Measurements from ENCODE around the gene PIF1. TPM values are rescaled to one million over a fixed set of nuclear protein-coding genes. Genes with fewer than 3 reads are reported as not detected.
"Not testable (repeated sequence)": the region's sequence is repeated elsewhere in the genome, so short reads cannot be mapped to it uniquely, and the experiment has no call there.

PIF1 gene
- total RNA-seq, 1 donor, result 0.27 TPM

DNA sequence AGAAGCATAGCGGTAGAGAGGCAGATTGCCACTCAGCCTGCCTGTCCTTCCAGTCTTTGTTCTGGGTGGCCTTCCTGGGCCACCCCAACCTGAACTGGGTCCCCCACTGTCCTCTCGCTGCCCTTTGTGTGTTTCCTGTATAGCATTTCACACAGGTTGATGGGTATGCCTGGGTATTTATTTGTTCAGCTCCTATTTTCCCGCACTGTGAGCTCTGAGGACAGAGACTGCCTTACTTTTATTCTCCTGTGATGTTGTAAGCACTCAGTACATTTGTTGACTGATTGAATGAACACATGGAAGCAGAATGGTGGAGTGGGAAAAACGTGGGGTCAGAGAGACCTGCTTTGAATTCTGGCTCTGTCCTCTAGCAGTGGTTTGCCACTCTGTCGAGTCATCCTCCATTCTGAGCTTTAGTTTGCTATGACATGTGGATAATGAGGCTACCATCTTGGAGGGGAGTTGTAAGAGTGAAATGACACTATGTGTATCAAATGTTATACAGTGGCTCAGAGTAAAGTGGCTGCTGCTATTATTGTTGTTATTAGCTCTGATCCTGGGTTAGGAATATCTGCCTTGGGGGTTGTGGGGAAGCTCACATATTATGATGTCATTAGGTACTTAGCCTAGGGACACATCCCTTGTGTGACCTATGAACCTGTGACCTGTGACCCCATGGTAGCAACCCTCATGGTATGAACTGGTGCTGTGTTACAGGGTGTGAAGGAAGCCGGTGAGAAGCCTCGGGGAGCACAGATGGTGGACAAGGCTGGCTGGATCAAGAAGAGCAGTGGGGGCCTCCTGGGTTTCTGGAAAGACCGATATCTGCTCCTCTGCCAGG is 22.6 kb upstream of the PIF1 start:
- DNase-seq (ENCODE audit: low read depth in 2 of 3, low spot score in 2 of 3), result no peak

- DNase-seq (ENCODE audit: low read depth in 2 of 3, low spot score in 2 of 3), result no peak
These were observed 22.0 kb upstream of the PIF1 start for GRCh38 chr15:64847448-64847847.

DNA sequence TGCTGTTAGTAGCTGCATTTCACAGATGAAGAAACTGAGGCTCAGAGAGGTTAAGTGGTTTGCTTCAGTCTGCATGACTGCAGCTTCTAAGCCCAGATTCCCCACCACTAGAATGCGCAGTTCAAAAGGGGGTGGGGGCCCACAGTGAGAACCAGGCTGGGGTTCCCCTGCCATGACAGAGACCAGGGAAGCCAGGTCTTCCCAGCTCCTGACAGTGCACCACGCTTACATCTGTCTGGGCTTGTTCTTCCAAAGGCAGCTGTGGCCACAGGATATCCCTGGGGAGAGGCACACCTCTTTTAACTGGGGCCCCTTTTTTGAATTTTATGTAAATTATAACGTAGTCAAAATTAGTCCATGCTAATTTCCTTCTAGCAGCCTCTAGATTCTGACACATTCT is 21.6 kb upstream of the PIF1 start:
- DNase-seq (ENCODE audit: low read depth in 2 of 3, low spot score in 2 of 3), result no peak

DNA sequence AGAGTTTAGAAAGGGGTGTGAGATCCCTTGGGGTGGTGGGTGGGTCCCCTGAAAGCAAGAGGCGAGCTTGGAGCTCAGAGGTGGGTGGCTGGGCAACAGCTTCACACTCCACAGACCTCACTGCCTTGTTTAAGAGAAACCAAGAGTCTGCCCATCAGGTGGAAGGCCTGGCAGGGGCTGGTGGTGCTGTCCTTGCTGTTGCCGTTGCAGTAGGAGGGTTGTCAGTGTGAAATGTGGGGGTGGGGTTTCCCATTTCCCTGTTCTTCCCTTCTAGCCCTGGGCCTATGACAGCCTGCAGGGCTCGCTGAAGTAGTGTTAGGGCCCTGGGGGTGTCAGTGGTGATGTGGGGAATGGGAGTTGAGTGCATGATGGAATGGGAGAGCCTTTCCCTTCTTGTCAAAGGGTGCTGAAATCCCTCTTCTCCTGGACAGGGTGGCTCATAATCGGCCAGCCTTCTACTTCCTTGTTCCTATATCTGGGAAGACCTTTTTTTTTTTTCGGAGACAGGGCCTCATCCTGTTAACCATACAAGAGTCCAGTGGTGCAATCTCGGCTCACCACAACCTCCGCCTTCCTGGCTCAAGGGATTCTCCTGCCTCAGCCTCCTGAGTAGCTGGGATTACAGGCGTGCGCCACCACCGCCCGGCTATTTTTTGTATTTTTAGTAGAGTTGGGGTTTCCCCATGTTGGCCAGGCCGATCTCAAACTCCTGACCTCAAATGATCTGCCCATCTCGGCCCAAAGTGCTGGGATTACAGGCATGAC is 20.6 kb upstream of the PIF1 start:
- no peak for DNase-seq (ENCODE audit: low read depth in 2 of 3, low spot score in 2 of 3)

DNA sequence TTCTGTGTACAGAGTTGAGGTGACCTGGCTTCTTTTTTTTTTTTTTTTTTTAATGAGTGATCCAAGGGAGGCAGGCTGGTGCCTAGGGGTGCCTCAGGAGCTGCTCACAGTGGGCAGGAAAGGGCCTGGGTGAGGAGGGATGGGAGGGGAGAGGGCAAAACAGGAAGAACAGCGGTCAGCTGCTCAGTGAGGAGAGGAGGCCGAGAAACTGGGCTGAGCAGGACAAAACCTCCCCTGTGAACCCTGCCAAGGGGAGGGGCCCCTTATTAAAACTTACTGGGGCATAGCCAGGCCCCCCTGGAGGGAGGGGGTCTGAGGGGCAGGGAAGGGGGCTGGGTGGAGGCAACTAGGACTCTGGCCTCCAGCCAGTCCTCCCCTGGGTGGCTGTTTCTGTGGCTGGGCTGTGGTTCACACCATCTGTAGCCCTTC is 19.8 kb upstream of the PIF1 start:
- DNase-seq (ENCODE audit: low read depth in 2 of 3, low spot score in 2 of 3), result no peak

DNA sequence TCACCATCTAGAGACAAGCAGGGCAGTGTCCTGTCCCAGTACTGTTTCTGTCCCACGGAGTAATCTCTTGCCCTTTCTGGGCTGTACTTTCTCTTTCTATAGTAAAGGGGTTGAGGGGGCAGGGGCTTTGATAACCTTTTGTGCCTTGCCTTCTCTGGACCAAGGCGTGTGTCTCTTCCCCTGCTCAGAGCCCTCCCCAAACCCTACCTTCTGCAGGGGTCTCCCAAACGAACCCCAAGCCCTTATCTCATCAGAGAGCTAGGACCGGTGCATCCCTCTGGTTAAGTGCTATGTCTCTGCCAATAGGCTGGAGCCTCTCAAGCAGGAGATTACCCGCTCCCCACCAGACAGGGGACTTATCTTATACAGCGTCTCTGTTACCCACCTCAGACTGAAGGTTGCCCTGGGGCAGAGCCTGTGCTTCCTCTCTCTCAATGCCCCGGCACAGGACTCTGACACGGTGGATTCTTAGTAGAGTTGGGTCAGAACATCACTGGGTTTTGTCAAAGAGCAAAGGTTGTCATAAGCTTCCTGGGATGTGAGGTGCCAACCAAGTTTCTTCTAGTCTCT is 19.2 kb upstream of the PIF1 start:
- peak in 1 of 3 donors; percentile 42 for DNase-seq (ENCODE audit: low read depth in 2 of 3, low spot score in 2 of 3)

GRCh38 chr15:64843991-64844390 is 18.5 kb upstream of the PIF1 start:
- no peak for DNase-seq (ENCODE audit: low read depth in 2 of 3, low spot score in 2 of 3)

DNA sequence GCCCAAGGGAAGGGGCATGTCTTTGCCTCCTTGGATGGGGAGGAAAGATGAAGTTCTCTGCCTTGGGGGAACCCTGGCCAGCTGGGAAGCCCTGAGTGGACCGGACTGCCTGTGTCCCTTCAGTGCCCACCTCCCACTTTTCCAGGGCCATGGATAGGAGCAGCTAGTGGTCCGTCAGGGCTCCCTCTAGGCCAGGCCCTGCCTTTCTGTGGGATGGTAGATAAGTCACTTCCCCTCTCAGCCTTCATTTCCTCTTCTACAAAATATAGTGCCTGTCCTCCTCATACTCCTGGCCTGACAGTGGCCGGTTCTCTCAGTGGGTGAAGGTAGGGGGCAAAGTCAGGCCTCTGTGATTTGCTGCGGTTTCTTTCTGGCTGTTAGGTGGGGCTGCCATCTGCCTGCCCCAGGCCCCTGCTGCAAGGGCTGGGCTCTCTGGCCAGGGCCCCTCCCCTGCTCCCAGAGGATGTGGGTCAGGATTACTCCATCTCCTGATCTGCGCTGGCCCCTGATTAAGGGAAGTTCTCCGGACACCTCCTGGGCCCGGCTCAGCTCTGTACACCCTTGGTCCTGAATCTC is 17.6 kb upstream of the PIF1 start:
- peak in 1 of 3 donors; percentile 43 for DNase-seq (ENCODE audit: low read depth in 2 of 3, low spot score in 2 of 3)

DNA sequence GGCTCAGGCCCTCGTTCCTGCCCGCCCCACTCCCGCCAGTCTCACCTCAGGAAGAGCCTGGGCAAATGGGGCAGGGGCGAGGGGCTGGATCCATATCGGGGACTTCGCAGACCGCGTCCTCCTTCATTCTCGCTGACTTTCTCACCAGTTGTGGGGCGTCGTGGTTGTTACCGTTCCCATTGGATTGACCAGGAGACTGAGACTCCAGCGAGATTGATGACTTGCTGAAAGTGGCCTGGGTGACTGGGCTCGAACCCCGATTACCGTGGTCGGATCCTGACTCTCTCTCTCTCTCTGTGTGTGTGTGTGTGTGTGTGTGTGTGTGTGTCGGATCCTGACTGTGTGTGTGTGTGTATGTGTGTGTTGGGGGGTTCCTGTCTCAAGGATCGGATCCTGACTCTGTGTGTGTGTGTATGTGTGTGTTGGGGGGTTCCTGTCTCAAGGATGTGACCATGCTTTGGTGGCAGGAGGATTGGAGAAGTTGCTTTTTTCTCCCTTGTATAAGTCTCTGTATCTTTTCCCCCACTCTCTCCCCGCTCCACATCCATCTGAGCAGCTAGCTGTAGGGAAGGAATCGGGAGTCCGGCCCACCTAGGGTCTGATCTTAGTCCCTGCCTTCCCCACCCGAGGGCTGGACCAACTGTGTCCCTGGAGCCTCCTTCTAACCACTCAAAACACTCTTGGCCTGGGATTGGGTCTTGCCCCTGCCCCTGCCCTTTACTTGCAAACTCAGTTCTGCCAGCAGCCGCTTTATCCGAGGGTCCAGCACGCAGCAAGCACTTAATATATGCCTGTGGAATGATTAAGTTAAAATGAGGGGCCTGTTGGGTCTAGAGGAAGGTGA is 16.9 kb upstream of the PIF1 start:
- DNase-seq (ENCODE audit: low read depth in 2 of 3, low spot score in 2 of 3), result peak in 1 of 3 donors; percentile 25

DNA sequence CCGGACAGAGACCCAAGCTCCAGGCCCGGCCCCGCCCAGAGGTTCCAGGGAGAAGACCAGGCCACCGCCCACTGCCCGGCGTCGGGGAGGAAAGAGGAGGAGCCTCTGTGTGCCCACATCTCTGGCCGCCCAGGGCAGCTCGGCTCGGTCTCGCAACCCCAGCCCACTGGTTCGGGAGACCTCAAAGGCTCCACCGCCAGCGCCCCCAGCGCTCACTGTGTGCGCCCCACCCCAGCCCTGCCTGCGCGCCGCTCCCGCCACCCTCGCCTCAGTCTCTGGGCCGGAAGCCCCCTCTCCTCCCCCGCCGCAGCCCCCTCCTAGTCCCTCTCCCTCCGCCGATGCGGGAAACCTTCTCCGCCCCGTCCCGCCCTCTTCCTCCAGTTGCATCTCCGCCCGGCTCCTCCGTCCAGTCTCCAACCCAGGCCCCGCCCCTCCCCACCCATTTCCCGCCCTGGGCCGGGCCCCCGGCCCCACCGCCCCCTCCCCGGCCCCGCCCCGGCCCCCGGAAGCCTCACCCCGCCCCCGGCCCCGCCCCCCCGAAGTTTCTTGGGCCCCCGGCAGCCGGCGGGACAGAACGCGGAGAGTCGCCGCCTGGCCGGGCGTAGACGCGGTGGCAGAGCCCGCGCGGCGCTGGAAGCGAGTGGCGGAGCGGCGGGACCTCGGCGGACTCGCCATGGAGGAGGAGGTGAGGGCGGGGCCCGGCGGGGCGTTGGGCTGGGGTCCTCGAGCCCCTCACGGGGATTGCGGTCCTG is 16.1 kb upstream of the PIF1 start, which contains the start of gene PLEKHO2:
Gene PLEKHO2, plus strand, starts transcription at position 572 of the 752 bp plus-strand sequence. Its CDS starts 102 bp downstream, at position 674.
- DNase-seq (ENCODE audit: low read depth in 2 of 3, low spot score in 2 of 3), result peak; percentile 66 to 98 (median 98)

DNA sequence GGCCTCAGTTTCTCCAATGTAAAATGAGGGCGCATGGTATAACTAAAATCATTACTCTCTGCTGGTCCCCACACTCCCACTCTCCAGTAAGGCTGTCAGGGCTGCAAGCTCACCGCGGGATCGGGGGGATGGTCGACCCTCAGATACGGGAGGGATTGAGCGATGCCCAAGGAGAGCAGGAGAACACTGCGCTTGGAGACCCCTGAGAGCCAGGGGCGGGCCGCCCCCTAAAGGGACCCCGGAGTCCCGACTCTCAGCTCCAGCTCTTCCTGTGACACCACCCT is 15.6 kb upstream of the PIF1 start:
- no peak for DNase-seq (ENCODE audit: low read depth in 2 of 3, low spot score in 2 of 3)

DNA sequence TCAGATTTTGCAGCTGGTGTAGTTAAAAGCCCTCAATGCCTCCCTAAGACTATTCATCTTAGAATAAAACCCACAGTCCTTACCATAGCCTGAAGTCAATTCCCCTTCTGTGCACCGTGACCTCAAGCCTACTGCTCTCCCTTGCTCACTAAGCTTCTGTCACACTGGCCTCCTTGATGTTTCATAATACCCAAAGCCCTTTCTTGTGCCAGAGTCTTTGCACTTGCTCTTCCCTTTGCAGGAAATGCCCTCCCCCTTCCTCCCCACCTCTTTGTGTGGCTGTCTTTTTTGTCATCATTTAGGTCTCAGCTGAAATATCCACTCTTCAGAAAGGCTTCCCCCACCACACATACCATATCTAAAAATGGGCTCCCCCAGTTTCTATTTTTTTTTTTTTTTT is 12.1 kb upstream of the PIF1 start:
- peak in 1 of 3 donors; percentile 64 for DNase-seq (ENCODE audit: low read depth in 2 of 3, low spot score in 2 of 3)

GRCh38 chr15:64836023-64836536 is 10.6 kb upstream of the PIF1 start:
- DNase-seq (ENCODE audit: low read depth in 2 of 3, low spot score in 2 of 3), result no peak

DNA sequence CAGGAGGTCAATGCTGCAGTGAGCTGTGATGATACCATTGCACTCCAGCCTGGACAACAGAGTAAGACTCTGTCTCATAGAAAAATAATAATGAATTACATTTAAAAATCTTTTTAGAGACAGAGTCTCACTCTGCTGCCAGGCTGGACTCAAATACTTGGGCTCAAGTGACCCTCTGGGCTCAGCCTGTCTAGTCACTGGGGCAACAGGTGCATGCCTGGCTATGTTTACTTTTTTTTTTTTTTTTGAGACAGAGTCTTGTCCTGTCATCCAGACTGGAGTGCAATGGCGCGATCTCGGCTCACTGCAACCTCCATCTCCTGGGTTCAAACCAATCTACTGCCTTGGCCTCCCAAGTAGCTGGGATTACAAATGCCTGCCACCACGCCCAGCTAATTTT is 8.2 kb upstream of the PIF1 start:
- no peak for DNase-seq (ENCODE audit: low read depth in 2 of 3, low spot score in 2 of 3)

GRCh38 chr15:64828985-64829384 is 3.5 kb upstream of the PIF1 start:
- DNase-seq (ENCODE audit: low read depth in 2 of 3, low spot score in 2 of 3), result no peak

- peak in 1 of 3 donors; percentile 16 for DNase-seq (ENCODE audit: low read depth in 2 of 3, low spot score in 2 of 3)
These were observed 467 bp downstream of the PIF1 start for GRCh38 chr15:64824929-64825430.

GRCh38 chr15:64816452-64816851 is 9.0 kb downstream of the PIF1 start:
- no peak for DNase-seq (ENCODE audit: low read depth in 2 of 3, low spot score in 2 of 3)

GRCh38 chr15:64814965-64815364 is 10.5 kb downstream of the PIF1 start:
- DNase-seq (ENCODE audit: low read depth in 2 of 3, low spot score in 2 of 3), result not testable (repeated sequence)

- DNase-seq (ENCODE audit: low read depth in 2 of 3, low spot score in 2 of 3), result not testable (repeated sequence)
These were observed 11.2 kb downstream of the PIF1 start for GRCh38 chr15:64814283-64814682.
